ENCODE measurements around the gene MELTF. TPM values are rescaled to one million over a fixed set of nuclear protein-coding genes. Genes with fewer than 3 reads are reported as not detected.

MELTF gene
- total RNA-seq, 1 experiment from 2014 or later = 18.7 TPM

GRCh38 chr3:196954832-196955231 is 74.8 kb downstream of the MELTF start:
- DNase-seq (ENCODE audit: low read depth, low spot score) (no peak), ATAC-seq (no peak)
- ChIA-PET POLR2A (no interaction called here), CTCF (interaction anchor here (0.7 kb wide), 1 partner anchor 10 kb away, joined by 3 read pairs; no protein-coding TSS in a partner anchor)
- Histone ChIP-seq H3K9me3 (ENCODE audit: control insufficient read depth, insufficient read depth, low read depth, low read length) (no peaks in the 10 kb centered on the region), H3K27ac (ENCODE audit: low read length) (no peak overlapping the region), H3K4me3 (ENCODE audit: low read depth in 2 of 2, low read length in 2 of 2) (no peak overlapping the region), H3K4me1 (ENCODE audit: control insufficient read depth, insufficient read depth, low read length) (no peaks in the 10 kb centered on the region), H3K36me3 (ENCODE audit: control insufficient read depth, insufficient read depth, low read length) (no peaks in the 10 kb centered on the region), H3K27me3 (ENCODE audit: control insufficient read depth, insufficient read depth, low read length) (no peaks in the 10 kb centered on the region)
- intact Hi-C loops (cut with micrococcal nuclease; ENCODE audit: unreplicated experiment) = no loop called here
- no peak for TF ChIP-seq TCF7L2 (IDR thresholded peaks at IDR 0.05; ENCODE audit: low read depth, low read length)
- TF ChIP-seq CTCF (IDR thresholded peaks at IDR 0.05) = no peak
- TF ChIP-seq POLR2AphosphoS5 (IDR thresholded peaks at IDR 0.05; ENCODE audit: low read depth, low read length) = no peak
- TF ChIP-seq SIN3A (IDR thresholded peaks at IDR 0.05; ENCODE audit: borderline replicate concordance, insufficient read depth, low read depth, low read length) = no peak
- TF ChIP-seq REST (IDR thresholded peaks at IDR 0.05; ENCODE audit: insufficient read depth in 1 of 2, low read depth in 2 of 2, low read length in 1 of 2) = no peak
- in situ Hi-C loops (cut with HindIII; ENCODE audit: low pct_unique_long_range_greater_than_20kb, low sequenced_read_pairs) = no loop called here
- no TSS peak for BruUV-seq (replicated peaks)

Other genes with a start within 250 kb of the MELTF start
- gene SENP5, start 161.9 kb downstream of the MELTF start, total RNA-seq (2021; ENCODE audit: unreplicated experiment) = 40.0 TPM
- gene NCBP2, start 87.3 kb downstream of the MELTF start, total RNA-seq (2021; ENCODE audit: unreplicated experiment) = 122 TPM
- 6.3 TPM for gene PIGZ, start 61.0 kb downstream of the MELTF start, total RNA-seq (2021; ENCODE audit: unreplicated experiment)

Measured in Panc1 (cell line).